Measurements from ENCODE around the gene OCA2.

OCA2 gene

GRCh38 chr15:28079313-28079969 lies 19.7 kb downstream of the OCA2 start:
- DNase-seq (ENCODE audit: low spot score), result no peak

GRCh38 chr15:28078191-28078719 lies 20.9 kb downstream of the OCA2 start:
- no peak for DNase-seq (ENCODE audit: low spot score)

DNA sequence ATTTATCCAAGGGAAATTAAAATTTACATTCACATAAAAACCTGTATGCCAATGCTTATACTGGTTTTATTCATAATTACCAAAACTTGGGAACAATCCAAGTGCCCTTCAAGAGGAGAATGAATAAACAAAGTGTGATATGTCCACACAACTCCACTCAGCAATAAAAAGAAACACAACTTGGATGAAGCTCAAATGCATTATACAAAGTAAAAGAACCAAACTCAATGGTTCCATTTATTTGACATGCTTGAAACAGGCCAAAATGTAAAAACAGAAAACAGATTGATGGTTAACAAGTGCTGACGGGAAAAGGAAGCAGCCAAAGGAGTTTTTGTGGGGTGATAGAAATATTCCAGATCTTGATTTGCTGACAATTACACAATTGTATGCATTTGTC lies 23.5 kb downstream of the OCA2 start:
- peak; percentile 26 for DNase-seq (ENCODE audit: low spot score)

GRCh38 chr15:28068930-28069329 lies 30.2 kb downstream of the OCA2 start:
- no peak for DNase-seq (ENCODE audit: low spot score)

GRCh38 chr15:28066231-28066630 lies 32.9 kb downstream of the OCA2 start:
- DNase-seq (ENCODE audit: low spot score), result no peak

DNA sequence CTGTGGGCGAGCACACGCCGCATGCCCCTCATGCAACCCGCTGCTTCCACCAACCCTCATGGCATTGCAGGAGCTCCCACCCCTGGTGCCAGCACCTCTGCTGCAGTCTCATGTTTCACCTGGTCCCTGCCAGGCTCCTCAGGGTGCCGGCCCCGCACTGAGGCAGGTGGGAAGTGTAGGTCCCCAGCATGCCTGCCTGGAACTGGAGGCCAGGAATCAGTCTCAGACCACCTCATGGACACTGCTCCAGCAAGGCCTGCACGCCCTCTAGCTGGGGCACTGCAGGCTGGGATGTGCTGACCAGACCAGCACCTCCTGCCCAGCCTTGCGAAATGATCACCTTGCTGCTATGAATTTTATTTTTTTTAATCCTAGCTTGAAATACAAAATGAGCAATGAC lies 39.1 kb downstream of the OCA2 start:
- DNase-seq (ENCODE audit: low spot score), result no peak

GRCh38 chr15:28058082-28058481 lies 41.0 kb downstream of the OCA2 start:
- no peak for DNase-seq (ENCODE audit: low spot score)

DNA sequence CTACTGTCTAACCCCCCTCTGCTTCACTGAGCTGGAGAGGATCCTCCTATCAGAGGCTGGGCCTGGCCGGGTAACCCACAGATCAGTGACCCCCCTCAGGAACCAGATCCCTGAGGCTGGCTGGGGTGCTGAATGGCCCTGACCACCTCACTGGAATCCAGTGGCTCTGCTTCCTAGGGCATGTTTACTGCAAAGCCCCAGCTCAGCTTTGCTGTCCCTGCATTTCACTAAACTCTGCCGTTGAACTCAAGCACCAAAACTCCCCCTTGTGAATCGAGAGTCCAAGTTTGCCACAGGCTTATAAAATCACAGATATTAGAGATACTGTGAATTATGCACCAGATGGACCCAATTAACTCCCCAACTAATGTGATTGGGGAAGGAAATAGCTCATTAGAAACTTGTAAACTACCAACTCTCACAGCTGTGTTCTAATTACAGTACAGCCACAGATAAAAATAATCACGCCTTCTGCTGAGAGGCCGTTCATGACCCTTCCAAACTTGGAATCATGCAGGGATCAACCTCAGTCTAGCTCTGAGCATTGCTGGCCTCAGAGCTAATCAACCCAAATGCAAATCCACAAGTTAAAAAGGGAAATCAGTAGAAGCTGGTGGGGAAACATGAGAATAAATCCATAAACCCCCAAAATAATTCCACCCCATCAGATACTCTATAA lies 47.0 kb downstream of the OCA2 start:
- DNase-seq (ENCODE audit: low spot score), result no peak

DNA sequence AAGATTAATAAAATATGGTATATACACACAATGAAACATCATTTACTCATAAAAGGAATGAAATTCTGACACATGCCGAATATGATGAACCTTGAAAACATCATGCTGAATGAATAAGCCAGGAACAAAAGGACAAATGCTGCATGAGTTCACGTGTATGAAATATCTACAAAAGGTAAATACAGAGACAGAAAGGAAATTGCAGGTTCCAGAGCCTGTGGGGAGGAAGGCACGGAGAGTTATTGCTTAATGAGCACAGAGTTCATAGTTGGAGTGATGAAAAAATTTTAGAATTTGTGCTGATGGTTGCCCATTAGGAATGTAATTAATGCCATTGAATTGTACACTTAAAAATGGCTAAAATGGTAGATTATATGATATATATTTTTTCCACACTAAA lies 49.5 kb downstream of the OCA2 start:
- DNase-seq (ENCODE audit: low spot score), result no peak

GRCh38 chr15:28047277-28047676 lies 51.8 kb downstream of the OCA2 start:
- no peak for DNase-seq (ENCODE audit: low spot score)

GRCh38 chr15:28044121-28044672 lies 54.9 kb downstream of the OCA2 start:
- no peak for DNase-seq (ENCODE audit: low spot score)

GRCh38 chr15:28043691-28044091 lies 55.4 kb downstream of the OCA2 start:
- no peak for DNase-seq (ENCODE audit: low spot score)

DNA sequence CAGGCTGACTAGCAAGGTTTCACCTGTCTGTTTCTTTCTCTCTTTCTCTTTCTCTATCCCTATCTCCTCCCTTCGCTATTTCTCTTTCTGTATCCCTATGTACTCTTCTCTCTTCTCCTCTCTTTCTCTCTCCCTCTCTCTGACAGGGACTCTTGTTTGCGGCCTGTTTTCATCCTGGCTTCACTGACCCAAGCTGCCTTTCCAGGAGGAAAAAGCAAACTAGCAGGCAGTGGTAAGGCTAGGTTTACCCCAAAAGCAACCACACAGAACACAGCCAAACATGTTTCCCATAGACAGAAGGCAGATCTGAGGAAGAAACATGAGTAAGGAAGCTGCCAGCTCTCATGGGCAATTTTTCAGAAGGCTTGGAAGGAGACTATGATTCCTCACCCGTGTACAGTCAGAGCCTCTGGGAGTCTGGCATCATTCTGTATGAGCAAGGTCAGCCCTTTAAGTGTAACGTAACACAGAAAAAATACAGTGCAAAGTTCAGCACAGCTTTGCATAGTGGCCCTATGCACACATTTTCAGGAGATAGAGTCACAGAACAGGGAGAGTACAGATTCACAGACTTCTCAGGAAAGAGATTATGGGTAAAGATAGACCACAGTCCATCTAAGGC lies 61.0 kb downstream of the OCA2 start:
- no peak for DNase-seq (ENCODE audit: low spot score)

DNA sequence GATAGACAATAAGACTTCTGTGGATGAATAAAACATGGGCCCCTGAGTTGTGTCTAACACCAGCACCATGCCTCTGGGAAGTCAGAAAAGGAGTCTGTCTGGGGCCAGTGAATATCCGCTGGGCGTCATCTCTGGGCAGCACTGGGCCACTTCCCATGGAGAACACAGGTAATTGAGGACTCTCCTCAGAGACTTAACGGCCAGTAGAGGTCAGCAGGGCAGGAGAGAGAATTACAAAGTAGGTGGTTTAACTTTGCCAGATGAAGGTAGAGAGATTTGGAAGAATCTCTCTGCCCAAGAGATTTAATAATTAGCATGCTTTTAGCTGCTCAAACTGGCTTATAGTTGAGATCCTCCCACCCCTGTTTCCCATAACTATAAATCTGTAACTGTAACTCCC lies 65.7 kb downstream of the OCA2 start:
- no peak for DNase-seq (ENCODE audit: low spot score)

DNA sequence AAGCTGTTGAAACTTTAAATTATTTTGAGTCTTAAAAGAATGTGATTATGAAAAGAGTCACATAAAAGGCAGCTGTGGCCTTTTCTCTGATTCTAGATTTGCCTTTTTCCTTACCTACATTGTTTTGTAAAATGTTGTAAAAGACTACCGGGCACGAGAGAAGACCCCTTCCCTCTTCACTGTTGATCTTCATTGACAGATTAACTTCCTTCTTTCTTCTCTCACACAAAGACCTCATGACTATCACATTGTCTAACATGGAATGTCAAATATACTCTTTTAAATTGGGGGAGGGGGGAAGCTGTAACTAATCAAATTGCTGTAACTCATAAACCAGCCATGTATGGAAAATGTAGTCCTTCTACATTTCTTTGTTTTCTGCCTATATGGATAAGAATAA lies 68.3 kb downstream of the OCA2 start:
- no peak for DNase-seq (ENCODE audit: low spot score)

DNA sequence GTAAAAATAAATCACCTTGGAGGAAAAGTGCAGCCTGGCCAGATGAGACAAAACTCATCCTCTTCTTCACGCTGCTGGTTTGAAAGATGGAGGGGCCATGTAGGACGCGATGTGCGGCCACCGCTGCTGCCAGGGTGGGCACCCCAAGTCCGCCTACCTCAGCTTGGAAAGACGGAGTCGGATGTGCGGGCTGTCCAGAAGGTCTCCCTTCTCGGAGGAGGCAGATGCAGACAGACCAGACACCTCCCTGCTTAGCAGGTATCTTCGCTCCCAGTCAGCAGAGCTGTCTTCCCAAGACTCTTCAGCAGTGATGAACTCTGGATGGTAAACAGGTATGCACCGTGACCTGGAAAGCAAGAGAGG lies 71.4 kb downstream of the OCA2 start:
- DNase-seq (ENCODE audit: low spot score), result no peak

GRCh38 chr15:28026764-28027713 lies 72.1 kb downstream of the OCA2 start:
- no peak for DNase-seq (ENCODE audit: low spot score)

DNA sequence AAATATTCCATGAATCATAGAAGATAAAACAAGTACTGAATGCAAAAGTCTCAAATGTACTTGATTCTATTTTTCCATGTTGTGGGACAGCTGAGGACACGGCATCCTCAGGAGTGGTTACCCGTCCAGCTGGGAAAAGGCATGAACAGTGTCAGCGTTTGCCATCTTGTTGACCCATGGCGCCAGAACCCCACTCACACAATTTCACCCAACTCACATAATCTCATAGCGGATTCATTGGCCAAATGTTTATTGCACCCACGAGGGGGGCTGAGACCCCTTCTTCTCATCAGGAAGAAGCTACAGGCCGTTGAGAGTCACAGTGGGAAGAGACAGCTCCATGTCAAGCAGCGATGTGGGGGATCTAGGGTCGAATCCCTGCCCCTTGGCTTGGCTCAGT lies 72.9 kb downstream of the OCA2 start:
- DNase-seq (ENCODE audit: low spot score), result no peak

- DNase-seq (ENCODE audit: low spot score), result no peak
These were observed 73.7 kb downstream of the OCA2 start for GRCh38 chr15:28025413-28025812.

DNA sequence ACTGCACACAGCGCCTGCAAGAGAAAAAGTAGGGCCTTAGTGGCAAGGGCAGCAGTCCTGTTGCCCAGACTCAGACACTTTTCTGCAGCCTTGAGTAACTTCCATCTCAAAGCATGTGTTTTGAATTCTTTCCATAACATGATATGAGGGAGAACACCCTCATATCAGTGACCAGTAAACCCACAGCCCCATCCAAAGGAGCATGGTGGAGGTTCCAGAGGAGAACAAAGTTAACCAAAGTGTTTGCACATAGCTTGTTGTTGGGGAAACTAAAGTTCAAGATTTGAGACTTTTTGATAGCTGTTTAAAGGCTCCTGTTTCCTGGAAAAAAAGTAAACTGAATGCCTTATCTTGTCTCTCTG lies 74.2 kb downstream of the OCA2 start:
- no peak for DNase-seq (ENCODE audit: low spot score)

- no peak for DNase-seq (ENCODE audit: low spot score)
These were observed 74.9 kb downstream of the OCA2 start for GRCh38 chr15:28023933-28024888.
